Gastrocnemius medialis (tissue), 4 donors: ENCODE measurements around the gene COL23A1.

Experiments used
- POLR2A ChIP-seq, 2 donors: fragments of 450-650 bp; IDR thresholded peaks; one replicate each; pipeline ENCODE4 v1.6.1; 2017; ENCODE audit warnings: antibody characterized with exemption in 2 of 2, mild to moderate bottlenecking in 2 of 2, moderate library complexity in 2 of 2
- TF ChIP-seq, protein P1 (sequence below), 5 experiments: fragments of 450-650 bp in 3 of 5; fragments of 200-600 bp in 2 of 5; sonication (generic) in 2 of 5; IDR thresholded peaks in 4 of 5; conservative IDR thresholded peaks in 1 of 5; 1 replicate in 4 of 5; 2 replicates in 1 of 5; pipeline ENCODE4 v1.5.1; 2016 to 2019; ENCODE audit warnings: antibody characterized with exemption in 5 of 5, mild to moderate bottlenecking in 3 of 5, moderate library complexity in 3 of 5

DNA sequence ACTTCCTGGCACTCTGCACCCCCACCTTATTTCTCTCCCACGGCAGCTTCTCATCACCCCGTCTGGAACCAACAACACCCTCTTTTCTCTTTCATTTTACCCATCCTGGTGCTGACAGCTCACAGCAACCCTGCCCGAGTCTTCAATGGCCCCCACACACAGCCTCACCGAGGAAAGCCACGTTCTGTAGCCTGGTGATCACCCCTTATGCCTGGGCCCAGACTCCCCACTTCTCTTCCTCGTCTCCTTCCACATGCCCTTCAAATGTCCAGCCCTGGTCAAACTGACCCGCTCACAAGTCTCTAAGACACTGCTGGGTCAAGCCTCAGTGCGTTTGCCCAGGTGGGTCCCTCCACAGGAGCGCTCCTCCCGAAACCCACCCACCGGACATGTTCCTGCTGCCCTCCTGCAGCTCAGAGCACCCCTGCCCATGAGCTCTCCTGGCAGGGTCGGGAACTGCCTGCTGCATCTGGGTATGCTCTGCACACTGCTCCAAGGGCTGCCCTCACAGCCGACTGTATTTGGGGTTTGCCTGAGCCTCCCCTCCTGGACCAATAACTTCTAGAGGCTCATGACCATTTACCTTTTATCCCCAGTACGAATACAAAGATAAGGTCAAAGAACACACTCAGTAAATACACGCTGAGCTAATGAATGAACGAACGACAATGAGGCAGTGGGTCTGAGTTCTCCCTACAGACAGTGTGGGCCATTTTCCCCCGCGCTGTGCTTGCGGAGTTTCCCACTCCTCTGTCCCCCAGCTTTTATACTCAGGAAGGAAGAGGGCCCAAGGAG is 202.9 kb downstream of the COL23A1 start:
- no peak for TF ChIP-seq POLR2A (IDR thresholded peaks at IDR 0.05)
- TF ChIP-seq, protein P1, sequence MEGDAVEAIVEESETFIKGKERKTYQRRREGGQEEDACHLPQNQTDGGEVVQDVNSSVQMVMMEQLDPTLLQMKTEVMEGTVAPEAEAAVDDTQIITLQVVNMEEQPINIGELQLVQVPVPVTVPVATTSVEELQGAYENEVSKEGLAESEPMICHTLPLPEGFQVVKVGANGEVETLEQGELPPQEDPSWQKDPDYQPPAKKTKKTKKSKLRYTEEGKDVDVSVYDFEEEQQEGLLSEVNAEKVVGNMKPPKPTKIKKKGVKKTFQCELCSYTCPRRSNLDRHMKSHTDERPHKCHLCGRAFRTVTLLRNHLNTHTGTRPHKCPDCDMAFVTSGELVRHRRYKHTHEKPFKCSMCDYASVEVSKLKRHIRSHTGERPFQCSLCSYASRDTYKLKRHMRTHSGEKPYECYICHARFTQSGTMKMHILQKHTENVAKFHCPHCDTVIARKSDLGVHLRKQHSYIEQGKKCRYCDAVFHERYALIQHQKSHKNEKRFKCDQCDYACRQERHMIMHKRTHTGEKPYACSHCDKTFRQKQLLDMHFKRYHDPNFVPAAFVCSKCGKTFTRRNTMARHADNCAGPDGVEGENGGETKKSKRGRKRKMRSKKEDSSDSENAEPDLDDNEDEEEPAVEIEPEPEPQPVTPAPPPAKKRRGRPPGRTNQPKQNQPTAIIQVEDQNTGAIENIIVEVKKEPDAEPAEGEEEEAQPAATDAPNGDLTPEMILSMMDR (IDR thresholded peaks at IDR 0.05 in 4 of 5, conservative IDR thresholded peaks at IDR 0.05 in 1 of 5), result no peak
